G401.6 (cell line): ENCODE measurements around the gene TAS1R2.
"Not testable (repeated sequence)": the region's sequence is repeated elsewhere in the genome, so short reads cannot be mapped to it uniquely, and the experiment has no call there.

ENCODE experiments used
- FAIRE-seq: peaks from 2 replicates; lab custom pipeline; 2012; peaks lifted over from hg19 to GRCh38; lab: Jason Lieb, UNC

The TAS1R2 gene

GRCh38 chr1:18883636-18884418, 24.4 kb upstream of the TAS1R2 start:
- peak; percentile 67 for FAIRE-seq

- FAIRE-seq = no peak
These were observed 23.6 kb upstream of the TAS1R2 start for GRCh38 chr1:18883079-18883478.

GRCh38 chr1:18882486-18882885, 23.0 kb upstream of the TAS1R2 start:
- FAIRE-seq = no peak

GRCh38 chr1:18881642-18882431, 22.4 kb upstream of the TAS1R2 start:
- FAIRE-seq = no peak

GRCh38 chr1:18881164-18881563, 21.7 kb upstream of the TAS1R2 start:
- no peak for FAIRE-seq

- no peak for FAIRE-seq
These were observed 21.1 kb upstream of the TAS1R2 start for GRCh38 chr1:18880585-18880984.

- FAIRE-seq = no peak
These were observed 20.4 kb upstream of the TAS1R2 start for GRCh38 chr1:18879791-18880309.

GRCh38 chr1:18879215-18879790, 19.8 kb upstream of the TAS1R2 start:
- FAIRE-seq = no peak

- FAIRE-seq = no peak
These were observed 19.2 kb upstream of the TAS1R2 start for GRCh38 chr1:18878538-18879214.

- no peak for FAIRE-seq
These were observed 17.8 kb upstream of the TAS1R2 start for GRCh38 chr1:18877282-18877681.

GRCh38 chr1:18876210-18876609, 16.8 kb upstream of the TAS1R2 start:
- no peak for FAIRE-seq

- no peak for FAIRE-seq
These were observed 16.3 kb upstream of the TAS1R2 start for GRCh38 chr1:18875796-18876128.

- no peak for FAIRE-seq
These were observed 15.8 kb upstream of the TAS1R2 start for GRCh38 chr1:18875107-18875795.

- no peak for FAIRE-seq
These were observed 15.1 kb upstream of the TAS1R2 start for GRCh38 chr1:18874600-18874999.

GRCh38 chr1:18874036-18874435, 14.6 kb upstream of the TAS1R2 start:
- no peak for FAIRE-seq

- FAIRE-seq = no peak
These were observed 12.7 kb upstream of the TAS1R2 start for GRCh38 chr1:18872071-18872611.

GRCh38 chr1:18871401-18872070, 12.1 kb upstream of the TAS1R2 start:
- no peak for FAIRE-seq

- no peak for FAIRE-seq
These were observed 11.5 kb upstream of the TAS1R2 start for GRCh38 chr1:18870957-18871356.

GRCh38 chr1:18870595-18870865, 11.1 kb upstream of the TAS1R2 start:
- FAIRE-seq = not testable (repeated sequence)

- FAIRE-seq = no peak
These were observed 10.6 kb upstream of the TAS1R2 start for GRCh38 chr1:18869847-18870594.
